B cell (primary cell): ENCODE data around the gene CYGB. TPM values are rescaled to one million over a fixed set of nuclear protein-coding genes. Genes with fewer than 3 reads are reported as not detected.

Experiments
- ATAC-seq: fragments of 200-7000 bp; cut with Tn5 transposase; one replicate; pipeline ENCODE4 v1.10.0; 2021; ENCODE audit warnings: low read depth, mild to moderate bottlenecking, moderate number of reproducible peaks, moderate library complexity
- CTCF ChIA-PET: fragments of 350-600 bp; sonication (Branson Sonifier 250); formaldehyde crosslinking; loops from one replicate; lab custom pipeline; 2021; ENCODE audit warnings: antibody characterized with exemption, inconsistent platforms; lab: Charles Lee
- POLR2A ChIA-PET: fragments of 350-600 bp; sonication (Branson Sonifier 250); formaldehyde crosslinking; loops from one replicate; lab custom pipeline; 2021; ENCODE audit warnings: antibody characterized with exemption; lab: Charles Lee
- DNase-seq: peaks from one replicate; pipeline ENCODE4 v3.0.0; 2013
- H2AFZ ChIP-seq: 2 replicates; pipeline ENCODE4 v1.6.1; 2012; ENCODE audit warnings: mild to moderate bottlenecking, low read depth, low read length; ENCODE audit not compliant: insufficient read depth, poor library complexity, severe bottlenecking
- H3K27ac ChIP-seq, 2 donors: 1 replicate in 1 of 2; 2 replicates in 1 of 2; pipeline ENCODE4 v1.5.1; 2012 to 2013; ENCODE audit warnings: low read length in 2 of 2, mild to moderate bottlenecking in 2 of 2, moderate library complexity in 1 of 2
- H3K27me3 ChIP-seq, 4 experiments: fragments of 200-600 bp in 1 of 4; sonication (generic) in 1 of 4; replicated peaks in 1 of 4; 1 replicate in 2 of 4; 2 replicates in 2 of 4; pipeline versions ENCODE4 v1.6.1 to v1.7.0; 2013 to 2016; ENCODE audit warnings: low read length in 3 of 4, mild to moderate bottlenecking in 2 of 4, mixed read lengths in 1 of 4, moderate library complexity in 1 of 4; ENCODE audit not compliant: insufficient read depth in 4 of 4, control insufficient read depth in 3 of 4; ENCODE audit errors: control extremely low read depth in 1 of 4
- H3K36me3 ChIP-seq, 2 experiments: replicated peaks in 1 of 2; 1 replicate in 1 of 2; 2 replicates in 1 of 2; pipeline versions ENCODE4 v1.6.1 to v1.7.1; 2013; ENCODE audit warnings: low read length in 1 of 2; ENCODE audit not compliant: insufficient read depth in 2 of 2, control insufficient read depth in 1 of 2; ENCODE audit errors: control extremely low read depth in 1 of 2, extremely low read depth in 1 of 2
- H3K4me1 ChIP-seq, 2 donors: fragments of 200-600 bp in 1 of 2; sonication (generic) in 1 of 2; 1 replicate in 1 of 2; 2 replicates in 1 of 2; pipeline versions ENCODE4 v1.5.1 to v1.6.1; 2013 to 2017; ENCODE audit warnings: low read length in 2 of 2; ENCODE audit not compliant: control insufficient read depth in 2 of 2, insufficient read depth in 2 of 2
- H3K4me2 ChIP-seq: replicated peaks from 2 replicates; pipeline ENCODE3; 2012; ENCODE audit warnings: mild to moderate bottlenecking, low read depth, low read length; ENCODE audit not compliant: poor library complexity, severe bottlenecking
- H3K4me3 ChIP-seq, 5 experiments: fragments of 200-600 bp in 1 of 5; sonication (generic) in 1 of 5; 1 replicate in 3 of 5; 2 replicates in 2 of 5; pipeline versions ENCODE4 v1.5.1 to v1.7.0; 2011 to 2016; ENCODE audit warnings: low read length in 4 of 5, mild to moderate bottlenecking in 4 of 5, low read depth in 2 of 5, control low read depth in 1 of 5, moderate library complexity in 1 of 5; ENCODE audit not compliant: insufficient read depth in 1 of 5; ENCODE audit errors: control extremely low read depth in 1 of 5, extremely low read depth in 1 of 5
- H3K79me2 ChIP-seq: fragments of 200-600 bp; sonication (generic); one replicate; pipeline ENCODE4 v1.6.0; 2016; ENCODE audit warnings: low read length; ENCODE audit not compliant: control insufficient read depth, insufficient read depth
- H3K9ac ChIP-seq: fragments of 200-600 bp; sonication (generic); 2 replicates; pipeline ENCODE4 v1.6.1; 2017; ENCODE audit warnings: mild to moderate bottlenecking, low read length, moderate library complexity
- H3K9me3 ChIP-seq, 3 donors: one replicate each; pipeline versions ENCODE4 v1.6.1 to v1.7.1; 2013; ENCODE audit warnings: low read length in 2 of 3; ENCODE audit not compliant: control insufficient read depth in 2 of 3, insufficient read depth in 1 of 3; ENCODE audit errors: control extremely low read depth in 1 of 3
- H4K20me1 ChIP-seq: 2 replicates; pipeline ENCODE4 v1.6.0; 2012; ENCODE audit warnings: mild to moderate bottlenecking, low read length; ENCODE audit not compliant: insufficient read depth, control insufficient read depth, poor library complexity, severe bottlenecking
- H3K27ac Mint-ChIP-seq: one replicate; pipeline ENCODE4 v1.8.0; 2021; ENCODE audit warnings: mixed read lengths
- H3K27me3 Mint-ChIP-seq: one replicate; pipeline ENCODE4 v1.8.0; 2021; ENCODE audit warnings: mixed read lengths
- H3K4me1 Mint-ChIP-seq: one replicate; pipeline ENCODE4 v1.8.0; 2021; ENCODE audit warnings: mixed read lengths
- H3K4me3 Mint-ChIP-seq: one replicate; pipeline ENCODE4 v1.8.0; 2021; ENCODE audit warnings: mixed read lengths
- H3K9me3 Mint-ChIP-seq: one replicate; pipeline ENCODE4 v1.8.0; 2022; ENCODE audit warnings: mixed read lengths; ENCODE audit not compliant: insufficient read depth
- CTCF ChIP-seq: fragments of 200-600 bp; IDR thresholded peaks from one replicate; pipeline ENCODE4 v1.8.0; 2022; ENCODE audit warnings: antibody characterized with exemption, mild to moderate bottlenecking
- EZH2 ChIP-seq: IDR thresholded peaks from 2 replicates; pipeline ENCODE4 v1.6.1; 2012; ENCODE audit warnings: borderline replicate concordance, low read depth, mild to moderate bottlenecking, moderate library complexity, low read length; ENCODE audit not compliant: insufficient read depth, poor library complexity, severe bottlenecking
- WGBS: methylation state at CpG from one replicate; pipeline ENCODE4 v1.1.5; 2013; ENCODE audit warnings: missing lambda C conversion rate; ENCODE audit not compliant: insufficient coverage; 5-methylcytosine and 5-hydroxymethylcytosine counted together
- intact Hi-C: fragments of 100-400 bp; cut with micrococcal nuclease; formaldehyde crosslinking; loops from one replicate; pipeline ENCODE4 v1.10.0; 2022
- polyA plus RNA-seq: library from polyadenylated mRNA; depleted of rRNA; stranded (reverse); fragments of >200 nt; gene quantifications from 2 replicates; pipeline ENCODE4 v1.2.3, GENCODE V29; 2012
- total RNA-seq, 2 donors: library from RNA; stranded (reverse); fragments of 120-200 nt in 1 of 2; gene quantifications; 1 replicate in 1 of 2; 2 replicates in 1 of 2; pipeline versions ENCODE4 v1.2.3 to v1.2.4, GENCODE V29; 2013 to 2022

The CYGB gene
- total and polyA plus RNA-seq, 2 donors (not counting 1 experiment from before 2014, with no cell fraction given): 0.42 to 2.7 TPM

GRCh38 chr17:76502341-76503211 lies 34.9 kb downstream of the CYGB start:
- TF ChIP-seq CTCF: no peak
- H3K27me3 Mint-ChIP-seq: no peaks in the 10 kb centered on the region
- Histone ChIP-seq H3K79me2 (peaks cover 66% of the 10 kb centered on the region), H3K27me3 (no peaks in the 10 kb centered on the region), H4K20me1 (peaks cover 12% of the 10 kb centered on the region), H2AFZ (peak overlapping the region; percentile 82), H3K4me2 (peak overlapping the region; percentile 82), H3K4me3 (no peak overlapping the region), H3K4me1 (peaks cover 26 to 54% of the 10 kb centered on the region in 2 donors), H3K27ac (peak overlapping the region; percentile 75 to 94), H3K36me3 (peaks cover 0 to 21% of the 10 kb centered on the region in 2 experiments), H3K9ac (no peak overlapping the region), H3K9me3 (no peaks in the 10 kb centered on the region)
- intact Hi-C loops: no loop called here
- ChIA-PET POLR2A (interaction anchor here (0.6 to 22.8 kb wide), 9 partner anchors 20 to 236 kb away, joined by 3 to 478 read pairs (median 5); partner anchors contain the start of genes AANAT and UBE2O), CTCF (interaction anchor here (0.6 to 20.8 kb wide), 22 partner anchors 8 to 382 kb away, joined by 3 to 442 read pairs (median 5); partner anchors contain the start of gene AANAT)
- DNase-seq (no peak), ATAC-seq (no peak)
- H3K4me1 Mint-ChIP-seq: peaks cover 50% of the 10 kb centered on the region
- peak overlapping the region; percentile 97 for H3K4me3 Mint-ChIP-seq
- peak overlapping the region; percentile 99 for H3K27ac Mint-ChIP-seq
- WGBS: 86% methylated on average over 6 of the region's 8 CpGs
- H3K9me3 Mint-ChIP-seq: no peaks in the 10 kb centered on the region

GRCh38 chr17:76501827-76502307 lies 35.6 kb downstream of the CYGB start:
- no peaks in the 10 kb centered on the region for H3K27me3 Mint-ChIP-seq
- Histone ChIP-seq H3K9ac (peak overlapping the region; percentile 86), H3K27ac (peak overlapping the region; percentile 75 to 94), H4K20me1 (peaks cover 19% of the 10 kb centered on the region), H3K4me2 (peak overlapping the region; percentile 82), H3K9me3 (no peaks in the 10 kb centered on the region), H2AFZ (peak overlapping the region; percentile 82), H3K4me1 (peaks cover 33 to 61% of the 10 kb centered on the region in 2 donors), H3K79me2 (peaks cover 73% of the 10 kb centered on the region), H3K4me3 (peak overlapping the region in 3 of 5 experiments; percentile 30 to 97 (median 79)), H3K27me3 (no peaks in the 10 kb centered on the region), H3K36me3 (peaks cover 0 to 28% of the 10 kb centered on the region in 2 experiments)
- ChIA-PET CTCF (interaction anchor here (0.6 to 20.8 kb wide), 21 partner anchors 9 to 1880 kb away, joined by 3 to 442 read pairs (median 5); partner anchors contain the start of gene AANAT), POLR2A (interaction anchor here (0.6 to 22.8 kb wide), 11 partner anchors 19 to 200 kb away, joined by 3 to 478 read pairs (median 4); partner anchors contain the start of genes AANAT and UBE2O)
- H3K9me3 Mint-ChIP-seq: no peaks in the 10 kb centered on the region
- peak overlapping the region; percentile 97 for H3K4me3 Mint-ChIP-seq
- TF ChIP-seq EZH2 (no peak), CTCF (no peak)
- peaks cover 55% of the 10 kb centered on the region for H3K4me1 Mint-ChIP-seq
- intact Hi-C loops: loop anchor here (1.0 kb wide), 4 partner anchors 9 to 148 kb away; partner anchors contain the start of gene UBE2O
- no peak for DNase-seq
- 90% methylated on average over 11 of the region's 11 CpGs for WGBS
- H3K27ac Mint-ChIP-seq: peak overlapping the region; percentile 99
- no peak for ATAC-seq
